HG03432 (cell line): Measurements from ENCODE around the gene ARFRP1.

ENCODE experiments used
- ATAC-seq: cut with Tn5 transposase; IDR thresholded peaks from one replicate; pipeline ENCODE4 v1.9.1; 2021; ENCODE audit warnings: mild to moderate bottlenecking, moderate library complexity; ENCODE audit not compliant: unreplicated experiment

Gene ARFRP1, protein sequence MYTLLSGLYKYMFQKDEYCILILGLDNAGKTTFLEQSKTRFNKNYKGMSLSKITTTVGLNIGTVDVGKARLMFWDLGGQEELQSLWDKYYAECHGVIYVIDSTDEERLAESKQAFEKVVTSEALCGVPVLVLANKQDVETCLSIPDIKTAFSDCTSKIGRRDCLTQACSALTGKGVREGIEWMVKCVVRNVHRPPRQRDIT

DNA sequence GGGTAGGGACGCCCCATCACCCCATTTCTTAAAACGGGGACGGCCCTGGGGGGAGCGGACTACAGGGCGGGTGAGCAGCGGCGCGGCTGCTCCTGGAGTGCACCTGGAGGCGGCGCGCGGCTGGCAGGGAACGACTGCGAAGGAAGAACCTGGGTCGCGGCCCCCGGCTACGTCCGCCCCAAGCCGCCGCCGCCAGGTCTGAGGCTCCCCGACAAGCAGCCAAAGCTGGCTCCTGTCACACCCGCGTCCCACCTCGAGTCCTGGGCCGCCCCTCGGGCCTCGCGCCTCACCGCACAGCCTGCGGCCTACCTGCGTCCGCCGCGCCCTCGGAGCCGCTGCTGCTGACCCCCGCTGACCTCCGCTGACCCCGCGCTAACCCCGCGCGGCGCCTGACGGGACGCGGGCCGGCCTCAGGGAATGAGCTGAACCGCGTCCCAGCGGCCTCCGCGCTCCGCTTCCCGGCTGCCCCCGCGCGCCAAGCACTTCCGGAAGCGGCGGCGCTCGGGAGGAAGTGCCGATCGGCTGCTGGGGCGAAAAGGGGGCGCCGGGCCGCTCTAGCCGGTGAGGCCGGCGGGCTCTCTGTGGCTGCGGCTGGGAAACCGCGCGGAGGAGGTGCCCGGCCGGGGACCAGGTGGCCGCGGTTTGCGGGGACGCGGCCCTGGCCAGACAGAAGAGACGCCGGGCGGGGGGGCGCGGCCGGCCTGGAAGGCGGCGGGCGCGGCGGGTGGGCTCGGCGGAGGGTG, at the start of gene ARFRP1, which contains the start of gene ZGPAT:
Gene ARFRP1, minus strand, starts transcription at position 419 of the 743 bp plus-strand sequence. CDS start 885 bp downstream, outside the sequence.
Gene ZGPAT, plus strand, starts transcription at position 482 of the 743 bp plus-strand sequence. CDS start 542 bp downstream, outside the sequence.
- peak; percentile 72 for ATAC-seq

DNA sequence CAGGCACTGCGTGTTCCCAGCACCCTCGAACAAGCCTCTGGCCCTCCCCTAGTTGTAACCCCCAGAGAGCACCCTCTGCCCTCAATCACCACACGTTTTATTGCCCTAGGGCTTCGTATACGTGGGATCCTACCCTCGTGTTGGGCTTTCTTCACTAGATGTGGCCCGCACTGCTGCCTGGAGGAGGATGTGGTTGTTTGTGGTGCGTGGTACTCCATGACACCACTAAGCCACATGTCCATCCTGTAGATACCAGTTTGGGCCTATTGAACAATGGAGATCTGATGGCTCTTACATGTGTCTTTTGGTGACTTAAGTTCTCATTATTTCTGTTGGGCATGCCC, 48.8 kb upstream of the ARFRP1 start:
- ATAC-seq: no peak

DNA sequence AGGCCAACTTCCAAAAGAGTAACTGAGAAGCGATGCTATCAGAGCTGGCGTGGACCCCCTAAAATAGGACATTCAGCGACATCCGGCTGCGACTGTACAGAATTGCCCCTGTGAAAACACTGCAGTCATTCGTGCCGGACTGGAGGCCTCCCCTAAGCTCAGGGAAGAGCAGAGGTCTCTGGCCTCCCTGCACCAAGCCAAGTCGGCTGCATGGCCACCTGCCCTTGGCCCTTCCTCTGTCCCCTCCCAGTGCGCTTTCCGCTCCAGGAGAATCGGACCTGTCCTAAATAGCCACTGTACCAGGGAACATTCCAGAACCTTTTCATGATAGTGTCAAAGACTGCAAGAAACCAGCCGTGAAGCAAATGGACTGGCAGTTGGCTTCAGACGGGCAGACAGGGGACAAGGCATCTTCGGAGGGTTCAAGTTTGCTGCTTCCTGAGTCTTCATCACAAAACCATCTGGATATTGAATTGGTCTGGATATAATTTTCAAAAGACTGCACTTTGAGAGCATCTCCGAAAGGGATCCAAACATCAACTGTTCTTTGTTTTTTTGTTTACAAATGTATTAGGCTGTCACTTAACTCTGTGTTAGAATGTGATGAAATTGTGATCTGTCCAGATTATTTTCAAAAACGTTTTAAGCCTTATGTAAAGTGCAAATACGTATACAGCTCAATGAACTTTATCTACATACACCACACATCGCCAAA, 48.3 kb upstream of the ARFRP1 start:
- no peak for ATAC-seq

DNA sequence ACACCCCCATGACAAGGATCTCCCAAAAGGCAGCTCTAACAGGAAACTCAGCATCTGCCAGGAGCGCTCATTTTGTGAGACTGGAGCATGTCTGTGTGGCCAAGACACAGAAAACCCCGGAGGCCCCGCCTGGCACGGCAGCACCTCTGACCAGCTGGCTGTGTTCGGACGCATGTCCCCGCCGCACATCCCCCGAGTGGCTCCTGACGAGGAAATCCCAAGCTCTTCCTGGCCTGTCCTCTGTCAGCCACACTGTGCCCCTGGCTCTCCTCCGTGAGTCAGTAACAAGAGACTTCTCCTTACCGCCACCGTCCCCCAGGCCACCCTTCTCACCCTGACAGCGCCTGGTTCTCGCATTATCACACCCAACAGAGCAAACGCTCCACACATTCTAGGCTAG, 46.2 kb upstream of the ARFRP1 start:
- ATAC-seq: no peak

DNA sequence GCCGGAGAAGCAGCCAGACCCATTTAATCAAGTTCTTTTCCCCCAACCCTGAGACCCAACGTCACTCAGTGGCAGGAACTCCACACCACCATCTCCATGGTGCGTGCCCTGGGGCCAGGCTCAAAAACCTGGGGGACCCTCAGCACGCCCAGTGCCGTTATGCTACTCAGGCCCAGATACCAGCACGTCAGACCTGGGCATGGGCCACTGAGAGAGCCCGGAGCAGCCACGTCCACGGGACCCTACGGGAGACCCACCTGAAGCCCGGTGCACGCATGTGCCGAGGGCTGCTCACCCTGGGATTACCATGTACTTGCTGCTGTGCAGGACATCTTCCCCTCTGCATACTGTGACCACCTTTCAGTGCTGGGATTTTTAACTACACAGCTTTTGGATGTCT, 45.6 kb upstream of the ARFRP1 start:
- ATAC-seq: no peak

DNA sequence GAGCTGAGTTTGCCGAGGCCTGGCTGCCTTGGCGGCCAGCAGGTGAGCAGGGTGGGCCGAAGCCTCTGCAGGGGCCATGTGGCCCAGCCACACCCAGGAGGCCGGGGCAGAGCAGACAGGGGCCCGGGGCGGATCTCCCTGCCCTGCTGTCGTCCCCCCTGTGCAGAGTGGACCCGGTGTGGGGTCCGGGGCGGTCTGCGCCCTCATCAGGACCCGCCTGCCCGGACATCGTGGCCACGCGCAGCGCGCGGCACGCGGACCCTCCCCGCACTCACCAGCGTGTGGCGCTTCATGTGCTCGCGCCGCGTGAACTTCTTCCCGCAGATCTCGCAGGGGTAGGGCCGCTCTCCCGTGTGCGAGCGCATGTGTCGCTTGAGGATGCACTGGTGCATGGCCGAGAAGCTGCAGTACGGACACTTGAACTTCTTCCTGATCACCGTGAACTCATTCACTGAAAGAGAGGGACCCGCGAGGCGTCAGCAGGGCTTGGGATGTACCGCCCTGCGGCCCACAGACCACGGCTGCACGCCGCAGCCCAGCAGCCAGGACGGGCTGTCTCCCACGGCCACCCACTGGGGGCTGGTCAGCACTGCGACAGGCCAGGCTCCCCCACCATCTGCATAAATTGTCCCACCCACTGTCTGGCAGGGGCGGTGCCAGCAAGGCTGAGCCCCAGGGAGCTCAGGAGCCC, 44.8 kb upstream of the ARFRP1 start:
- ATAC-seq: no peak

DNA sequence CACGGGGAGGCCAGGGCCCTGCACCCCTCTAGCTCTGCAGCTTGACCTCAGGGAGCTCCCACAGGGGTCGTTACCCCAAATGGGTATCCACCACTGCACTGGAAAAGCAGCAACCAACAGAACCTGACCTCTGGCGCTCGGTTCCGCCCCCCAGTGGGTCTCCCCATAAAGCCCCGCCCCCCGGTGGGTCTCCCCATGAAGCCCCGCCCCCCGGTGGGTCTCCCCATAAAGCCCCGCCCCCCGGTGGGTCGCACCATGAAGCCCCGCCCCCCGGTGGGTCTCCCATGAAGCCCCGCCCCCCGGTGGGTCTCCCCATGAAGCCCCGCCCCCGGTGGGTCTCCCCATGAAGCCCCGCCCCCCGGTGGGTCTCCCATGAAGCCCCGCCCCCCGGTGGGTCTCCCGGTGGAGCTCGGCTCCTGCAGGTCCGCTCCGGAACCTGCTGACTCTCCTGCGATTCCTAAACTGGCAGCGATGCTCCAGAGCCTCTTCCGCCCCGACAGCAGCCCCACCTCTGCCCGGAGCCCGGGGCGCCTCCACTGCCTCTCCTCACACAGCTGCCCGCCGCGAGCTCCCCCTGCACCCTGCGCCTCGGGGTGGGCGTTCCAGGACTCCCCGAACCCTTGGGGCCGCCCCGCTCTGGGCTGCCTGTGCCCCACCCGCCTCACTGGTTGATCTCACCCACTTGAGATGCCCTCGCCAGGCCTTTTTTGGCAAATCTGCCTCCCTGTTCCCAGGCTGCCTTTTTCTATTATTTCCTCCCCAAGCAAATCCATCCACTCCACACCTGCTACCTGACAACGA, 43.9 kb upstream of the ARFRP1 start:
- ATAC-seq: no peak

DNA sequence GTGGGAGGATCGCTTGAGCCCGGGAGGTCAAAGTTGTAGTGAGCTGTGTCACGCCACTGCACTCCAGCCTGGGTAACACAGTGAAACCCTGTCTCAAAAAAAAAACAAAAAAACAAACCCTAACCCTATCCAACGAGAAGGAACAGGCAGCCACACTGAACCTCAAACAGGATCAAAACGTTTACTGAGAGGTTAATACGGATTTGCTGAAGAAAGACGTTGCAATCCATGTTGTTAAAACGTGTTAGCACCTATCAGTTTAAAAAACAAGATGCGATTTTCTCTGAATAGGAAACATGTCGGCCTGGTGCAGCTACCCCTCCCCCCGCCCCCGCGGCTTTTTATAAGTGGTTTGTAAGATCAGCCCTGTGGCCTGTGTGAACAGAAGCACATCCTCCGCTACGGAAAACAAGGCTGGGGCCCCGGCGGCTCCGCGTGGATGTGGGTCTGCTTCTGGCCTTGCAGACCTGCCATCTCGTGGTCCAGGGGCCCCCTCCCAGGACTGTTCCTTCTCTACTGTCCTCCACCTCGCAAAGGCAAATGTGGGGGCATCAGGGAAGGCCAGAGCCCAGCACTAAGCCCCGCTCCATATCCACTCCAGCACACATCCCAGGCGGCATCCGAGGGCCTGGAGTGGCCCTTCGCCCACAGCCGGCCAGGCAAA, 43.2 kb upstream of the ARFRP1 start:
- no peak for ATAC-seq

DNA sequence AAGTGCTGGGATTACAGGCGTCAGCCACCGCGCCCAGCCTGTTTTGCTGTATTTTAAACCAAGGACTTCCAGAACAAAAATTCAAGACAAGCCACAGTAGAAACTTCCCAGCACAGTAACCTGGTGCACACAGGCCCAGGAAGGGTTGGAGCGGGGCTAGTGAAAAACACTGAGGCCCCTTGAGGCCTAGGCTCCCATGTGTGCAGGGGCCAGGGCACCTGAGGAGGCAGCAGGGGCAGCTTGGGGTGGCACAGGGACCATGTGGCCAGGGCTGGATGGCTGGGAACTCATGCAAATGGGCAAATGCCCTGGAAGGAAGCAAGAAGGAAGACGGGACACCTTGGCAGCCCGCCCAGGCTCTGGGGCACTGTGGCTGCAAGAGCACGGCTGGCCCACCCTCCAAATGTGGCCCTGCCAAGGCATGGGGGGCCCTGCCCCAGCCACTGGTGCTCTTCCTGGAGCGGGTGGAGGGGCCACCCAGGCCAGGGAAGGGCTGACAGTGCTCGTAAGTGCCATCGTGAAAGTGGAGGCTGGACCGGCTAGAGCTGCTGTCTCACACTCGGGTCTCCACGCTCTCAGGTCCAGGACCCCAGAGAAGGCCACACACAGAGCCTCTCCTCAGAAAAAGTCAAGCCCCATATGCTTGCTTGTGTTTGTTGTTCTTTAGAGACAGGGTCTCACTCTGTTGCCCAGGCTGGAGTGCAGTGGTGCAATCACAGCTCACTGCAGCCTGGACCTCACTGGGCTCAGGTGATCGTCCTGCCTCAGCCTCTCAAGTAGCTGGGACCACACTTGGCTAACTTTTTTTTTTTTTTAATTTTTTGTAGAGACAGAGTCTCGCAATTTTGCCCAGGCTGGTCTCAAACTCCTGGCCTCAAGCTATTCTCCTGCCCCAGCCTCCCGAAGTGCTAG, 42.1 kb upstream of the ARFRP1 start:
- no peak for ATAC-seq

DNA sequence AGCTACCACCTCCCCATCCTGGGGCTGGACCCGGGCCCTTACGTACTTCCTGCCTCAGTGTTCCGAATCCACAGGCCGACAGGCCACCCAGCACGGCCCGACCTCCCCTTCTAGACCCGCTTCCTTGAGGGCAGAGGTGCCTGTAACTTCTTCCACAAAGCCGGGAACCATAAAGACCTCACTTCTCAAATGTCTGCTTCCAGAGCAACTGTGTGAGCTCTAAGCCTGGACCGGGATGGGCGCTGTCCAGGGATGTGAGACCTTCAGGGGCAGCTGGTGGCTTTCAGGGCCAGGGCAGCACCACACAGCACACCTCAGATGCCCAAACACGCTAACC, 41.1 kb upstream of the ARFRP1 start:
- no peak for ATAC-seq

DNA sequence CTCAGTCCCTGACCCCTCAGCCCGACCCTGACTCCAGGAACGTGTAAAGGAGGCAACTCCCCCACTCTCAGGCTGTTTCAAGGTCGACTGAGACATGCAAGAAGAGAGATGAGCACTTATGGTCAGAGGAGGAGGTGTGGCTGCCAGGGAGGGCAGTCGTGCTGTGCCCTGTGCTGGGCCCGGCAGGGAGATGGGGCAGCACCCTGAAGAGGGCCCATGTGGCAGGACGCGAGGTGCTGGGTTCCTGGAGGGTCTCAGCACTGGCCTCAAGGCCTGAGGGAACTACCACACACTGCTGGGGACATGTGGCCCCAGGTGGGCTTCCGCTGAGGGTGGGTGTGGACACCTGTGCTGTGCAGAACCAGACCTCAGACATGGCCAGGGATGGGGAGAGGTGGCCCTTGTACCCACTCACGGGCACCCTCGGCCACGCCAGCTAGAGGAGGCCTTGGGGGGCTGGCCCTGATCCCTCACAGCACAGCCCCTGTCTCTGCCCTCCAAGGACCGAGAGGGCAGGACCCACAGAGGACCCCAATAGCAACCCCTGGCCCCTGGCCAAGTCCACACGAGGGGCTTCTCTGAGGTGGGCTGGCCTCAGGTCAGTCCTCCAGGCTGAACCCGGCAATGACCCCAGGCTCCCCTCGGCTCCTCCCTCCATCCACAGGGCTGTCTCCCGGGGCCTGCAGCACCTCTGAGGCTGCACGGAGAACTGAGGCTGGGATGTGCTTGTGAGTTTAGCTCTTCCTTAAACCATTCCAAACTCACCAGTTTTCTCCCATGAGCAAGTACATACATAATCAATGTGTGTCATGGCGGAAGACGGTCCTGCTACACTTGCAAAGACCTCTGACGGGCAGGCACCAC, 40.5 kb upstream of the ARFRP1 start:
- no peak for ATAC-seq

DNA sequence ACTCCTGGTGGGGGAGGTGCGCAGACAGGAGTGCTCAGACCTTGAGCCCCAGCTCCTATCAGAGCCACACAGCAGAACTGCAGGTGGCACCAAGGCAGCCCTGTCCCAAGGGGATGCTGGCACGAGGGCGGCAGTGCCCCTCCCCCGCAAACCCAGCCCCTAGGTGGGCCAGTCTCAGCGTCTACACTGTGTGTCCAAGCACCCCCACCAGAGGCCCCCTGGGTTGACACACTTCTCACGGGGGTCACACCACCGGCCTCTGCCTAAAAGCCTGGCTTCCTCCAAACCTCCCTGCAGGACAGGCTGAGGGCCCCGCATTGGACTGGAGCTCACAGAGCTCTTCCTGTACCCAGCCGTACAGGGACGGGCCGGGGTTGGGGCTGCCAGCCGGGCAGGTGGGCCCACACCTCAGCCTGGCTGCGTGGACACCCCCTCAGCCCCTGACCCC, 39.9 kb upstream of the ARFRP1 start:
- ATAC-seq: no peak

DNA sequence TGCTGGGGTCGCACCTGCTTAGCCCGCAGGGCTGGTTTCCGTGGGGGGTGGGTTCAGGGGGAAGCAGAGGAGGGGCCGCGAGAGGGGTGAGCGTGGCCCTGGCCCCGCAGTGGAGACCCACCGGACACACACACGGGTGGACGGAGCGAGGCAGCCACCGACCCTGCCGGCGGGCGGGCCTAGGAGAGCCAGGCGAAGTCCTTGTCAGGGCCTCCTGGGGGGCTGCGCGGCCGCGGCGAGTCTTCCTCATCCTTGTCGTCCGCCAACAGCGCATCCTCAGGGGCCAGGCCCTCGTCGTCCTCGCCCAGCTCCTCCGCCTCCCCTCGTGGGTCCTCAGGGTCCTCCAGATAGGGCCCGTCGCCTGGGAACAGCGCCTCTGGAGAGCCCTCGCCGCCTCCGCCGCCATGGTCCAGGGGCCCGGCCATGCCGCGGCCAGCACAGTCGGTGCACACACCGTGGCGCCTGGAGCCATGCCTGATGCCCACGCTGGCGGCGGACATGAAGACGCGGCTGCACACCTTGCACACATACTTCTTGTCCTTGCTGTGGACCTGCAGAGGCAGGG, 39.1 kb upstream of the ARFRP1 start:
- no peak for ATAC-seq

DNA sequence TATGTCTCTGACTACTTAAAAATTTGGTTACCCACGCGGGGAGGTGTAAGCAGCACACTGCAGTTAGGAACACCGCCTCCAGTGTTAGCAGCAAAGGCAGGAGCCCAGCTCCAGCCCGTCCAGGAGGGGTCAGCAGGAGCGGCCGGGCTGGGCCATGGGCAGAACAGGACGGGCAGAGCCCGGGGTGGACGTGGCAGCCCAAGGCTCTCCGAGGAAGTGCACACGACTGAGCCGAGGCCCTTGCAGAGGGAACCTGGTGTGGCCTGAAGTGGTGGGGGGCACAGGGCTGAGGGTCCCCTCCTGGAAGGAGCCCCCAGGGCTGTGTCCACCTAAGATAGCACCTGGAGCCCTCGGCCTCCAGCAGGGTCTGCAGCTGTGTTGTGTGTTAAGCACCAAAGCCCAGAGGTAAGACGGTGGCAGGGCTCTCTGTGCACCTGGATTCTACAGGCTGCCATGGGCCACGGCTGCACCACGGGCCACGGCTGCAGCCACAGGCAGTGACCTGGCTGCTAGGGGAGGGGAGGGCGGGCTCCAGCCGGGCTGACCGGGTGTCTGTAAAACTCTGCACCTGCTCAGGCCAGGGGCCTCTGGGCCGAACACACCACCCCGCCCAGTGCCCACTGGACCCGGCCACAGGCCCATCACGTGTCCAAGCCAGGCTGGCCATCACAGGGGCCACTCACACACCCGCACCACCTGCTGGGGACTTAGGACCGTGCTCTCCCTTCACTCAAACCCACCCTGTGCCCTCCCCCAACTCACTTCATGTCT, 38.4 kb upstream of the ARFRP1 start:
- no peak for ATAC-seq

DNA sequence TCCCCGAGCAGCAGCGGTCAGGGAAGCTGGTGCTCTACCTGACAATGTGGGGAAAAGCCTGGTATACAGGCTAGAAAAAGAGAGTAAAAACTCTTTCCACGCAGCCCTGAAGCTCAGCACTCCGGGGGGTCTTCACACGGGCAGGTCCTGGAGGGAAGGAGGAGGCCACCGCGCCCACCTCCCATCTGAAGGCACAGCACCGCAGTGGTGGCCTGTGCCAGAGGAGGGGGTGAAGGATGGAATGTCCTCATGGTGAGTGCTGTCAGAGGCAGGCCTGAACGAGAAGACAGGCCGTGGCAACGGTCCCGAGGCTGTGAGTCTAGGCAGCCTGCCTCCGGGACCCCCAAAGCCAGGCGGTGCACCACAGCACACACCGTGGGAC, 37.6 kb upstream of the ARFRP1 start:
- ATAC-seq: no peak

DNA sequence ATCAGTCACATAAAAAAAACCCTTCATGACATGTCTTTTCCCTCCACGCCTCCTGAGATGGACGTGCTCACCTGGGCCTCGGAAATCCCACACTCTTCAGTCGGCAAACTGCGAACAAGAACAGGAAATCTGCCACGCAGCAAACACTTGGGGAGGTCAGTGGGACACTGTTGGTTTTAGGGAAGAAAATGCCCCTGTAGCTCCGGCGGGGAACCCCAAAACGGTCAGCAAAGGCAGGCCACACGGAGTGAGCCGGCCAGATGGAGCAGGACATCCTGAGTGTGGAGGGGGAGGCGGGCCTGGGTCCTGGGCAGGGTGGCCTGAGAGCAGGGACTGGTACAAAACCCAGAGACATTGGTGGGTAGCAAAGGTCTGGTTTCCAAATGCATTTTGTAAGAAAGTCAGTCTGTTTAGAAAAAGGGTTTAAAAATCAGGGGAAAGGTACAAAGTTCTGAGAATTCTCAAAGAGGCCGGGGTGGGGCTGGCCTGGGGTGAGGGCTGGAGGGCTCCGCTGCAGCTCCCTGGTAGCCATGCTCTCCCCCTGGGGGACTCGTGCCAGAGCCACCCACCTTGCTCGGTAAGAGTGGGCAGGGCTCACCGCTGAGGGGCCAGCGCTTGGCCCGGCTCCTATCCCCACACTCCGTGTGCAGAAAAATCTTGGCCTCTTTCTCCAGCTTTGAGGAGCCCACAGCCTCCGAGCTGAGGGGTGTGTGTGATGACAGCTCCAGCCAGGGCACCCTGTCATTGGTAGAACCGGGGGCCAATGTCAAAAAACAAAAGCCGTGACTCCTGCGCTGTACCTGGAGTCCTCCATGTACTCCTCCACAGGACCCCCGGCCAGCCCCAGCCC, 37.0 kb upstream of the ARFRP1 start:
- ATAC-seq: no peak
